GM12878 (cell line): ENCODE data around the gene KIAA0319L. TPM values are rescaled to one million over a fixed set of nuclear protein-coding genes. Genes with fewer than 3 reads are reported as not detected.

Experiments used
- ATAC-seq: fragments of 200-7000 bp; cut with Tn5 transposase; 3 replicates; pipeline ENCODE4 v1.9.1; 2020; ENCODE audit warnings: mild to moderate bottlenecking, moderate library complexity
- BruUV-seq: library from RNA; stranded (reverse); fragments of 400-500 nt; replicated peaks from 2 replicates; lab custom pipeline; 2021; lab: Mats Ljungman, UMichigan
- CTCF ChIA-PET: fragments of 300-600 bp; sonication (Branson Sonifier 250); formaldehyde crosslinking; extraction: SDS; loops from one replicate; lab custom pipeline; 2021; ENCODE audit warnings: inconsistent platforms; lab: Yijun Ruan, JAX
- POLR2A ChIA-PET: fragments of 350-600 bp; formaldehyde crosslinking; extraction: SDS; loops from one replicate; lab custom pipeline; 2021; ENCODE audit warnings: inconsistent platforms; lab: Charles Lee
- RAD21 ChIA-PET: fragments of 300-600 bp; sonication (Branson Sonifier 250); formaldehyde crosslinking; loops from one replicate; lab custom pipeline; 2023; ENCODE audit warnings: antibody characterized with exemption; ENCODE audit not compliant: unreplicated experiment; lab: Charles Lee
- SMC1A ChIA-PET: fragments of 300-600 bp; sonication (Branson Sonifier 250); formaldehyde crosslinking; loops from one replicate; lab custom pipeline; 2023; ENCODE audit not compliant: unreplicated experiment, uncharacterized antibody; lab: Charles Lee
- DNase-seq: peaks from one replicate; pipeline ENCODE4 v3.0.0-alpha.2; 2011; ENCODE audit warnings: low read depth, low spot score
- FAIRE-seq: peaks from 3 replicates; lab custom pipeline; 2011; peaks lifted over from hg19 to GRCh38; lab: Jason Lieb, UNC
- H2AFZ ChIP-seq: 2 replicates; pipeline ENCODE4 v1.6.0; 2011; ENCODE audit warnings: low read depth, low read length, control low read depth; ENCODE audit not compliant: control insufficient read depth
- H3K27ac ChIP-seq: 2 replicates; pipeline ENCODE4 v1.5.1; 2011; ENCODE audit warnings: control low read depth; ENCODE audit not compliant: control insufficient read depth, insufficient read depth
- H3K27me3 ChIP-seq, 2 experiments: replicated peaks in 1 of 2; 2 replicates each; pipeline versions ENCODE4 v1.6.0 to v1.6.1; 2011; ENCODE audit warnings: low read length in 1 of 2; ENCODE audit not compliant: control insufficient read depth in 2 of 2, insufficient read depth in 2 of 2
- H3K36me3 ChIP-seq, 2 experiments: 2 replicates each; pipeline ENCODE4 v1.5.1; 2011; ENCODE audit warnings: low read length in 1 of 2; ENCODE audit not compliant: control insufficient read depth in 2 of 2, insufficient read depth in 2 of 2
- H3K4me1 ChIP-seq: 2 replicates; pipeline ENCODE4 v1.6.1; 2011; ENCODE audit warnings: mild to moderate bottlenecking, low read length, moderate library complexity, mixed read lengths; ENCODE audit not compliant: control insufficient read depth, insufficient read depth
- H3K4me2 ChIP-seq: 2 replicates; pipeline ENCODE4 v1.6.0; 2011; ENCODE audit warnings: control low read depth; ENCODE audit not compliant: control insufficient read depth, insufficient read depth
- H3K4me3 ChIP-seq: fragments of 200-600 bp; sonication (generic); 2 replicates; pipeline ENCODE4 v1.5.1; 2016
- H3K79me2 ChIP-seq: 2 replicates; pipeline ENCODE4 v1.6.0; 2011; ENCODE audit warnings: low read length; ENCODE audit not compliant: control insufficient read depth, insufficient read depth
- H3K9ac ChIP-seq: 2 replicates; pipeline ENCODE4 v1.8.0; 2011; ENCODE audit warnings: low read length, control low read depth, mixed read lengths; ENCODE audit not compliant: control insufficient read depth, insufficient read depth
- H3K9me3 ChIP-seq: replicated peaks from 3 replicates; pipeline ENCODE4 v1.5.1; 2011; ENCODE audit warnings: mild to moderate bottlenecking, low read length; ENCODE audit not compliant: control insufficient read depth, insufficient read depth
- H4K20me1 ChIP-seq: 2 replicates; pipeline ENCODE4 v1.6.0; 2011; ENCODE audit not compliant: control insufficient read depth, insufficient read depth
- ESRRA ChIP-seq: IDR thresholded peaks from 2 replicates; pipeline ENCODE4 v1.6.1; 2012; ENCODE audit warnings: mild to moderate bottlenecking, low read length, improper control_type of control experiment
- FOXK2 ChIP-seq: fragments of 450-650 bp; IDR thresholded peaks from 2 replicates; pipeline ENCODE4 v1.6.1; 2017; ENCODE audit warnings: mild to moderate bottlenecking, moderate library complexity
- GABPA ChIP-seq: IDR thresholded peaks from 2 replicates; pipeline ENCODE4 v1.6.1; 2014; ENCODE audit warnings: antibody characterized with exemption, low read depth, mild to moderate bottlenecking, inconsistent platforms
- MTA2 ChIP-seq: fragments of 450-650 bp; IDR thresholded peaks from 2 replicates; pipeline ENCODE4 v1.6.1; 2016; ENCODE audit warnings: low read depth, mild to moderate bottlenecking, moderate library complexity
- MXI1 ChIP-seq: fragments of 150-350 bp; IDR thresholded peaks from 2 replicates; pipeline ENCODE4 v1.6.1; 2011; ENCODE audit warnings: low read depth, mild to moderate bottlenecking, inconsistent platforms, low read length, improper control_type of control experiment
- MYB ChIP-seq: fragments of 150-350 bp; IDR thresholded peaks from 2 replicates; pipeline ENCODE4 v1.6.1; 2014; ENCODE audit warnings: mild to moderate bottlenecking, low read depth, low read length, borderline replicate concordance
- NBN ChIP-seq: fragments of 450-650 bp; IDR thresholded peaks from 2 replicates; pipeline ENCODE4 v1.6.1; 2016
- NFYA ChIP-seq: IDR thresholded peaks from 2 replicates; pipeline ENCODE4 v1.6.1; 2011; ENCODE audit warnings: low read depth, mild to moderate bottlenecking, low read length, improper control_type of control experiment, borderline replicate concordance
- NR2C2 ChIP-seq: IDR thresholded peaks from 2 replicates; pipeline ENCODE4 v1.6.1; 2011; ENCODE audit warnings: borderline replicate concordance, low read depth; ENCODE audit not compliant: control insufficient read depth, insufficient read length
- PAX8 ChIP-seq: fragments of 450-650 bp; IDR thresholded peaks from 2 replicates; pipeline ENCODE4 v1.6.1; 2017; ENCODE audit warnings: mild to moderate bottlenecking, moderate library complexity
- PML ChIP-seq: IDR thresholded peaks from 2 replicates; pipeline ENCODE4 v1.6.1; 2012; ENCODE audit warnings: low read length, inconsistent platforms
- POU2F2 ChIP-seq: IDR thresholded peaks from 3 replicates; pipeline ENCODE4 v1.6.1; 2011; ENCODE audit warnings: low read depth, mild to moderate bottlenecking, low read length, borderline replicate concordance
- RB1 ChIP-seq: fragments of 450-650 bp; formaldehyde crosslinking; IDR thresholded peaks from 2 replicates; pipeline ENCODE4 v1.6.1; 2017; ENCODE audit warnings: mild to moderate bottlenecking, borderline replicate concordance
- SIX5 ChIP-seq: IDR thresholded peaks from 2 replicates; pipeline ENCODE4 v1.6.1; 2011; ENCODE audit warnings: mild to moderate bottlenecking, low read depth, low read length, moderate library complexity; ENCODE audit not compliant: severe bottlenecking
- SMC3 ChIP-seq: IDR thresholded peaks from 2 replicates; pipeline ENCODE4 v1.6.1; 2011; ENCODE audit warnings: low read length, improper control_type of control experiment, borderline replicate concordance
- TBL1XR1 ChIP-seq: IDR thresholded peaks from 2 replicates; pipeline ENCODE4 v1.6.1; 2012; ENCODE audit warnings: low read depth, low read length, improper control_type of control experiment
- TCF3 ChIP-seq: IDR thresholded peaks from 2 replicates; pipeline ENCODE4 v1.6.1; 2012; ENCODE audit warnings: low read depth, mild to moderate bottlenecking, low read length, borderline replicate concordance; ENCODE audit not compliant: insufficient read depth
- USF1 ChIP-seq: IDR thresholded peaks from 2 replicates; pipeline ENCODE4 v1.6.1; 2011; ENCODE audit warnings: borderline replicate concordance, low read depth, mild to moderate bottlenecking, moderate library complexity, mixed read lengths, low read length; ENCODE audit not compliant: insufficient read depth; ENCODE audit errors: extremely low read length
- YY1 ChIP-seq: IDR thresholded peaks from 2 replicates; pipeline ENCODE4 v1.6.1; 2011; ENCODE audit warnings: low read depth, mild to moderate bottlenecking, low read length
- WGBS: methylation state at CpG from one replicate; pipeline ENCODE4 v1.1.6; 2016; ENCODE audit warnings: low lambda C conversion rate; ENCODE audit not compliant: insufficient replicate concordance, insufficient coverage; ENCODE audit errors: missing lambda C conversion rate; 5-methylcytosine and 5-hydroxymethylcytosine counted together
- in situ Hi-C: fragments of 300-500 bp; cut with MboI; formaldehyde crosslinking; loops from 9 replicates; pipeline ENCODE4 v1.14.3; 2018; ENCODE audit warnings: mixed read lengths
- intact Hi-C: fragments of 100-400 bp; cut with micrococcal nuclease; formaldehyde crosslinking; loops from one replicate; pipeline ENCODE4 v1.14.2; 2022; ENCODE audit not compliant: unreplicated experiment
- polyA plus RNA-seq, 11 experiments: library from polyadenylated mRNA; depleted of rRNA in 4 of 11; unstranded in 6 of 11; stranded (reverse) in 5 of 11; fragments of >200 nt; fragmentation: Nextera tagmentation in 4 of 11; fragmentation: Illumina TruSeq in 1 of 11; extraction: Ambion mirVana in 4 of 11; extraction: Trizol in 1 of 11; gene quantifications; 1 replicate in 1 of 11; 2 replicates in 10 of 11; pipeline versions ENCODE4 v1.2.1 to v1.2.3, GENCODE V29; 2011 to 2016; ENCODE audit warnings: inconsistent platforms in 2 of 11, missing spikeins in 2 of 11, low read depth in 1 of 11
- total RNA-seq, 4 experiments: library from RNA; depleted of rRNA in 3 of 4; stranded (reverse); fragments of >200 nt in 3 of 4; fragmentation: Illumina TruSeq in 1 of 4; extraction: Trizol in 1 of 4; gene quantifications; 2 replicates each; pipeline versions ENCODE4 v1.2.1 to v1.2.3, GENCODE V29; 2013 to 2021
- TF ChIP-seq, protein P1 (sequence below): IDR thresholded peaks from 2 replicates; pipeline ENCODE4 v1.6.1; 2012; ENCODE audit warnings: low read length, inconsistent platforms

KIAA0319L gene
- total and polyA plus RNA-seq, 10 of the 15 experiments (the other 5 are each of a cell fraction or from before 2014, with no cell fraction given), result 2.6 to 57.8 (median 25.4) TPM

- H3K4me2 ChIP-seq, result no peak overlapping the region
- ChIA-PET POLR2A (interaction anchor here (0.5 to 1.3 kb wide), 3 partner anchors 8 to 861 kb away, joined by 3 to 6 read pairs (median 3); no protein-coding TSS in a partner anchor), RAD21 (interaction anchor here (1.0 to 2.1 kb wide), 3 partner anchors 22 to 60 kb away, joined by 3 to 6 read pairs (median 5); no protein-coding TSS in a partner anchor), SMC1A (interaction anchor here (0.7 to 6.4 kb wide), 7 partner anchors 22 to 246 kb away, joined by 3 to 56 read pairs (median 4); no protein-coding TSS in a partner anchor), CTCF (interaction anchor here (0.6 to 4.2 kb wide), 4 partner anchors 25 to 60 kb away, joined by 3 to 28 read pairs (median 6); no protein-coding TSS in a partner anchor)
- no peaks in the 10 kb centered on the region for H3K36me3 ChIP-seq
- TF ChIP-seq, protein P1, sequence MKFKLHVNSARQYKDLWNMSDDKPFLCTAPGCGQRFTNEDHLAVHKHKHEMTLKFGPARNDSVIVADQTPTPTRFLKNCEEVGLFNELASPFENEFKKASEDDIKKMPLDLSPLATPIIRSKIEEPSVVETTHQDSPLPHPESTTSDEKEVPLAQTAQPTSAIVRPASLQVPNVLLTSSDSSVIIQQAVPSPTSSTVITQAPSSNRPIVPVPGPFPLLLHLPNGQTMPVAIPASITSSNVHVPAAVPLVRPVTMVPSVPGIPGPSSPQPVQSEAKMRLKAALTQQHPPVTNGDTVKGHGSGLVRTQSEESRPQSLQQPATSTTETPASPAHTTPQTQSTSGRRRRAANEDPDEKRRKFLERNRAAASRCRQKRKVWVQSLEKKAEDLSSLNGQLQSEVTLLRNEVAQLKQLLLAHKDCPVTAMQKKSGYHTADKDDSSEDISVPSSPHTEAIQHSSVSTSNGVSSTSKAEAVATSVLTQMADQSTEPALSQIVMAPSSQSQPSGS, result no peak
- TF ChIP-seq POU2F2 (no peak), YY1 (no peak), PAX8 (no peak), NBN (no peak), SMC3 (no peak), TBL1XR1 (no peak), MYB (no peak), NFYA (no peak), USF1 (no peak), PML (no peak), TCF3 (no peak), GABPA (no peak), SIX5 (no peak), NR2C2 (no peak), MXI1 (no peak), RB1 (no peak), FOXK2 (no peak), ESRRA (no peak), MTA2 (no peak)
- 90% methylated on average over 2 of the region's 2 CpGs for WGBS
- DNase-seq (no peak), FAIRE-seq (no peak), ATAC-seq (no peak)
- in situ Hi-C loops (no loop called here), intact Hi-C loops (no loop called here)
- H3K27me3 ChIP-seq, result no peaks in the 10 kb centered on the region
- H3K4me1 ChIP-seq, result peaks cover 31% of the 10 kb centered on the region
- no peaks in the 10 kb centered on the region for H4K20me1 ChIP-seq
- H3K4me3 ChIP-seq, result no peak overlapping the region
- no TSS peak for BruUV-seq
- H2AFZ ChIP-seq, result no peak overlapping the region
- H3K9me3 ChIP-seq, result peaks cover 6% of the 10 kb centered on the region
- H3K27ac ChIP-seq, result no peak overlapping the region
- no peak overlapping the region for H3K9ac ChIP-seq
- peaks cover 22% of the 10 kb centered on the region for H3K79me2 ChIP-seq
Observed at GRCh38 chr1:35511305-35511704, 45.9 kb downstream of the KIAA0319L start.
